Upper lobe of left lung (tissue), 6 donors: Measurements from ENCODE around the gene IGHMBP2. TPM values are rescaled to one million over a fixed set of nuclear protein-coding genes. Genes with fewer than 3 reads are reported as not detected.

Experiments
- ATAC-seq, 2 donors: fragments of 200-7000 bp; cut with Tn5 transposase; one replicate each; pipeline ENCODE4 v1.9.1; 2022; ENCODE audit warnings: mild to moderate bottlenecking in 2 of 2, moderate library complexity in 2 of 2; ENCODE audit not compliant: low FRiP score in 2 of 2
- DNase-seq, 2 donors: peaks; one replicate each; pipeline ENCODE4 v3.0.0-alpha.2; 2019 to 2020
- H3K27ac ChIP-seq, 4 donors: fragments of 200-600 bp; sonication (generic); one replicate each; pipeline ENCODE4 v1.5.1; 2016 to 2019
- H3K27me3 ChIP-seq, 4 donors: fragments of 200-600 bp; sonication (generic); one replicate each; pipeline ENCODE4 v1.5.1; 2017 to 2019
- H3K36me3 ChIP-seq, 4 donors: fragments of 200-600 bp; sonication (generic); one replicate each; pipeline ENCODE4 v1.5.1; 2016 to 2019
- H3K4me1 ChIP-seq, 4 donors: fragments of 200-600 bp; sonication (generic); one replicate each; pipeline ENCODE4 v1.5.1; 2018 to 2019
- H3K4me3 ChIP-seq, 4 donors: fragments of 200-600 bp; sonication (generic); one replicate each; pipeline ENCODE4 v1.5.1; 2017 to 2019; ENCODE audit warnings: mild to moderate bottlenecking in 2 of 4, moderate library complexity in 1 of 4
- H3K9me3 ChIP-seq, 4 donors: fragments of 200-600 bp; sonication (generic); one replicate each; pipeline ENCODE4 v1.5.1; 2018 to 2019
- EP300 ChIP-seq, 4 donors: sonication (generic); formaldehyde crosslinking; IDR thresholded peaks; one replicate each; pipeline ENCODE4 v1.5.1; 2017; ENCODE audit warnings: antibody characterized with exemption in 4 of 4, control low read depth in 2 of 4
- POLR2A ChIP-seq, 4 donors: fragments of 450-650 bp; IDR thresholded peaks; one replicate each; pipeline ENCODE4 v1.5.1; 2016 to 2017; ENCODE audit warnings: antibody characterized with exemption in 4 of 4, mild to moderate bottlenecking in 2 of 4
- POLR2AphosphoS5 ChIP-seq, 2 donors: sonication (generic); formaldehyde crosslinking; IDR thresholded peaks; one replicate each; pipeline ENCODE4 v1.5.1; 2017; ENCODE audit warnings: antibody characterized with exemption in 2 of 2
- WGBS, 2 donors: methylation state at CpG; one replicate each; pipeline ENCODE4 v1.1.5; 2017 to 2018; 5-methylcytosine and 5-hydroxymethylcytosine counted together
- total RNA-seq, 6 donors: library from RNA; depleted of rRNA in 4 of 6; stranded (reverse); fragments of >200 nt in 4 of 6; gene quantifications; one replicate each; pipeline versions ENCODE4 v1.1.0 to v1.2.1, GENCODE V29; 2016 to 2021
- TF ChIP-seq, protein P1 (sequence below), 6 experiments: fragments of 450-650 bp in 4 of 6; fragments of 200-600 bp in 2 of 6; sonication (generic) in 2 of 6; IDR thresholded peaks; one replicate each; pipeline ENCODE4 v1.5.1; 2016 to 2019; ENCODE audit warnings: antibody characterized with exemption in 6 of 6
- donor health status: DM: no; HTN: no; CAD: no; lungs with moderate emphysema.
- donor health status: DM: no; HTN: yes; CAD: no; lungs with severe emphysema.

Gene IGHMBP2
- total RNA-seq, 6 donors from 2014 or later, result 11.7 to 84.9 (median 18.9) TPM

DNA sequence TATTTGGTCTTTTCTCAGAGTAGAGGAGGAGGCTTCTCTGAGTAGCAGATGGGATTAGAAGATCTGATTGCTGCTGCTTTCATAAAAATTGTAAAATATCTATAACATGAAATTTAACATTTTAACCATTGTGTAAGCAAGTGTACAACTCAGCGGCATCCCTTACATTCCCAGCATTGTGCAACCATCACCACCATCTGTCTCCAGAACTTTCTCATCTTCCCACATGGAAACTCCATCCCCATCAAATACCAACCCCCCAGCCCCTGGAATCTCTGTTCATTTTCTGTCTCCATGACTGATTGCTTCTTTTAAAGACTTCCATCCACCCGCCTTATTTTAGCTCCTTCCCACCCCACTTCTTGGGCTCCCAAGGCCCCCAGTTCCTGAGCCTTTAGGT, 44.8 kb downstream of the IGHMBP2 start:
- peaks cover 0 to 3% (median 0%) of the 10 kb centered on the region in 4 donors for H3K4me1 ChIP-seq
- no peaks in the 10 kb centered on the region for H3K27me3 ChIP-seq
- ATAC-seq (no peak), DNase-seq (no peak)
- no peak overlapping the region for H3K27ac ChIP-seq
- TF ChIP-seq POLR2AphosphoS5 (IDR thresholded peaks at IDR 0.05), result no peak
- TF ChIP-seq, protein P1, sequence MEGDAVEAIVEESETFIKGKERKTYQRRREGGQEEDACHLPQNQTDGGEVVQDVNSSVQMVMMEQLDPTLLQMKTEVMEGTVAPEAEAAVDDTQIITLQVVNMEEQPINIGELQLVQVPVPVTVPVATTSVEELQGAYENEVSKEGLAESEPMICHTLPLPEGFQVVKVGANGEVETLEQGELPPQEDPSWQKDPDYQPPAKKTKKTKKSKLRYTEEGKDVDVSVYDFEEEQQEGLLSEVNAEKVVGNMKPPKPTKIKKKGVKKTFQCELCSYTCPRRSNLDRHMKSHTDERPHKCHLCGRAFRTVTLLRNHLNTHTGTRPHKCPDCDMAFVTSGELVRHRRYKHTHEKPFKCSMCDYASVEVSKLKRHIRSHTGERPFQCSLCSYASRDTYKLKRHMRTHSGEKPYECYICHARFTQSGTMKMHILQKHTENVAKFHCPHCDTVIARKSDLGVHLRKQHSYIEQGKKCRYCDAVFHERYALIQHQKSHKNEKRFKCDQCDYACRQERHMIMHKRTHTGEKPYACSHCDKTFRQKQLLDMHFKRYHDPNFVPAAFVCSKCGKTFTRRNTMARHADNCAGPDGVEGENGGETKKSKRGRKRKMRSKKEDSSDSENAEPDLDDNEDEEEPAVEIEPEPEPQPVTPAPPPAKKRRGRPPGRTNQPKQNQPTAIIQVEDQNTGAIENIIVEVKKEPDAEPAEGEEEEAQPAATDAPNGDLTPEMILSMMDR (IDR thresholded peaks at IDR 0.05), result no peak
- H3K4me3 ChIP-seq, result no peak overlapping the region
- WGBS, 2 donors, result 76 to 88% methylated on average over 2 of the region's 2 CpGs
- no peaks in the 10 kb centered on the region for H3K9me3 ChIP-seq
- H3K36me3 ChIP-seq, result no peaks in the 10 kb centered on the region

DNA sequence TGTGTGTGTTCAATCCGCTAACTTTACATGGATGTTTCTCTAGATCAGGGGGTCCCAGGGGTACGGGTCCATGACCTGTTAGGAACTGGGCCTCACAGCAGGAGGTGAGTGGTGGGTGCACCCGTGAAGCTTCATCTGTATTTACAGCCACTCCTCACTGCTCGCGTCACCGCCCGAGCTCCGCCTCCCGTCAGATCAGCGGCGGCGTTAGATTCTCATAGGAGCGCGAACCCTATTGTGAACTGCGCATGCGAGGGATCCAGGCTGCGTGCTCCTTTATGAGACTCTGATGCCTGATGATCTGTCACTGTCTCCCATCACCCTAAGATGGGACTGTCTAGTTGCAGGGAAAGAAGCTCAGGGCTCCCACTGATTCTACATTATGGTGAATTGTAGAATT, 45.2 kb downstream of the IGHMBP2 start:
- H3K27me3 ChIP-seq, result no peaks in the 10 kb centered on the region
- DNase-seq (no peak), ATAC-seq (no peak)
- H3K27ac ChIP-seq, result no peak overlapping the region
- H3K4me3 ChIP-seq, result no peak overlapping the region
- H3K4me1 ChIP-seq, result peaks cover 0 to 3% (median 0%) of the 10 kb centered on the region in 4 donors
- no peak for TF ChIP-seq EP300 (IDR thresholded peaks at IDR 0.05)
- no peak for TF ChIP-seq POLR2AphosphoS5 (IDR thresholded peaks at IDR 0.05)
- TF ChIP-seq POLR2A (IDR thresholded peaks at IDR 0.05), result no peak
- TF ChIP-seq, protein P1 (IDR thresholded peaks at IDR 0.05), result no peak
- no peaks in the 10 kb centered on the region for H3K36me3 ChIP-seq
- no peaks in the 10 kb centered on the region for H3K9me3 ChIP-seq
- 93 to 96% methylated on average over 17 of the region's 17 CpGs for WGBS, 2 donors

DNA sequence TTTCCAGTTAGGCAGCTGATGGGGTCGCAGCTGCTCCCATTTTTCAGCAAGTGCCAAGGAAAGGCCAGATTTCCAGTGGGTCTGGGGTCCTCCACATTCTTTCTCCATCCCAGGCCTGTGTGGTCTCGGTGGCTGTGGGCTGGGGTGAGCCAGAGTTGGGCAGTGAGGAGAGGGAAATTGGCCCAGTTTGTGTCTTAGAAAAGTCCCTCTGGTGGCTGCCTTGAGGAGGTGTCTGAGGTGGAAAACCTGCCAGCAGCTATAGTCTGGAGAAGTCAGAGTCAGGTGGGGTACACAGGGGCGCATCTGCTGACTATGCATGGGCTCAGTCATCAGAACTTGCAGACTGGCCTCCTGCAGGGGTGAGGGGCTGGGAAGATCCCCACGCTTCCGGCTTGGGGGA, 46.6 kb downstream of the IGHMBP2 start:
- TF ChIP-seq, protein P1 (IDR thresholded peaks at IDR 0.05), result no peak
- TF ChIP-seq POLR2A (IDR thresholded peaks at IDR 0.05) (no peak), POLR2AphosphoS5 (IDR thresholded peaks at IDR 0.05) (no peak)
- ATAC-seq, result no peak
- Histone ChIP-seq H3K9me3 (no peaks in the 10 kb centered on the region), H3K4me3 (no peak overlapping the region), H3K27ac (no peak overlapping the region), H3K36me3 (no peaks in the 10 kb centered on the region), H3K27me3 (no peaks in the 10 kb centered on the region), H3K4me1 (peaks cover 0 to 8% (median 4%) of the 10 kb centered on the region in 4 donors)
- DNase-seq, result no peak
- 72 to 80% methylated on average over 5 of the region's 5 CpGs for WGBS, 2 donors

DNA sequence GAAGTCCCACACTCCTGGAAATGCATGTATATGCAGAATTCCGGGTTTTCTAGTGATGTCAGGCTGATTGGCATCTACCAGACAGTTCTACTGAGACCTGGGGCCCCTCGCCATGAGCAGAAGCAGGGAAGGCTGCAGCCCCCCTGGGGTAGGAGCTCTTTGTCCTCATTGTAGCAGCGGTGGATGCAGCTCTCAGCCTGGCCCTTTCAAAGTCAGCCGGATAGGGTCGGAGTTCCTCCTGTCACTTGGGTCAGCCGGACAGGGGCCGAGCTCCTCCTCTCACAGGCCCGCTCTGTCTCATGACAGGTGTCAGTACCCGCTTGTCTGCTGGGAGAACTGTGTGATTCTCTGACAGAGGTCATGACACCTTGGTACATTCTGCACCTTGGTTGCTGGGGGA, 47.1 kb downstream of the IGHMBP2 start:
- H3K4me1 ChIP-seq, result peaks cover 3 to 13% (median 8%) of the 10 kb centered on the region in 4 donors
- H3K27ac ChIP-seq, result no peak overlapping the region
- DNase-seq (no peak), ATAC-seq (no peak)
- H3K9me3 ChIP-seq, result no peaks in the 10 kb centered on the region
- no peaks in the 10 kb centered on the region for H3K36me3 ChIP-seq
- TF ChIP-seq POLR2A (IDR thresholded peaks at IDR 0.05), result no peak
- TF ChIP-seq, protein P1 (IDR thresholded peaks at IDR 0.05), result no peak
- no peak for TF ChIP-seq POLR2AphosphoS5 (IDR thresholded peaks at IDR 0.05)
- TF ChIP-seq EP300 (IDR thresholded peaks at IDR 0.05), result no peak
- H3K27me3 ChIP-seq, result no peaks in the 10 kb centered on the region
- no peak overlapping the region for H3K4me3 ChIP-seq
- 78% methylated on average over 9 of the region's 9 CpGs; no CpG with 5 or more reads in 1 of the 2 donors for WGBS, 2 donors

DNA sequence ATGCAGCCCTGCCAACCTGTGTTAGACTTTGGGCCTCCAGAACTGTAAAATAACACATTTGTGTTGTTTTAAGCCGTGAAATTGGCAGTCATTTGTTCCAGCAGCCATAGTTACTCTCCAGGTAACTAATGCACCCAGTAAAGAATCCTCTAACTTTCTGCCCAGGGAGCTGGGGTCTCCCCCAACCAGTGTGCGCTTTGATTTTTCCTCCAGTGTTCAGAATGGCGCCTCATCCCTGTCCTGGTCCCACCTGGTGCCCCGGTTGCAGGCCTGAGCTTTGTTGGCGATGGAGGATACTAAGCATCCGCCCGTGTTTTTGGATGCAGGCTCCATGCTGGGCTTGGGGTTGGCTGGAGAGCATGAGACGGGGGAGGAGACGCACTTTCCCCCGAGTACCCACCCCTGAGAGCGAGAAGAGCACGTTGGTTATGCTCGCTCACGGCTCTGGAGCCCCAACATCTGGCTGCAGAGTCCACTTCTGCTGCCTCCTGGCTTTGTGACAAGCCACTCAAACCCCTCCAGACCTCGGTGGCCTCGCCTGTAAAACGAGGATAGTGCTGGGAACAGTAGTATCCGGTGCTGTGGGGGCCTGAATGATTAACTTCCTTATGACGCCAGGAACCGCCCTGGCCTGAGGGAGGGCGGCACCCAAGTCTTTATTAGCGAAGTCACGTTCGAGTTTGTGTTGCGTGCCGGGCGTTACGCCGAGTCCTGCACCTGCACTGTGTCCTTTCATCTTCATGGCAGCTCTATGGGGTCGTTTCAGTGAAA, 51.3 kb downstream of the IGHMBP2 start:
- peak in 1 of 2 donors; percentile 63 for DNase-seq
- no peak overlapping the region for H3K4me3 ChIP-seq

More for the DNA sequence above, 51.3 kb downstream of the IGHMBP2 start:
- Histone ChIP-seq H3K27me3 (no peaks in the 10 kb centered on the region), H3K4me1 (peaks cover 4 to 14% (median 9%) of the 10 kb centered on the region in 4 donors), H3K9me3 (no peaks in the 10 kb centered on the region), H3K36me3 (no peaks in the 10 kb centered on the region), H3K27ac (no peak overlapping the region)
- 31 to 59% methylated on average over 6 to 30 of the region's 30 CpGs for WGBS, 2 donors
- no peak for TF ChIP-seq EP300 (IDR thresholded peaks at IDR 0.05)
- peak in 1 of 2 donors; percentile 71 for ATAC-seq
